GM23338 (cell line): Measurements from ENCODE around the gene APBA1. TPM values are rescaled to one million over a fixed set of nuclear protein-coding genes. Genes with fewer than 3 reads are reported as not detected.

Experiments
- ATAC-seq: fragments of 200-7000 bp; cut with Tn5 transposase; 3 replicates; pipeline ENCODE4 v1.9.1; 2020
- DNase-seq: peaks from one replicate; pipeline ENCODE4 v3.0.0-alpha.2; 2015; ENCODE audit warnings: low spot score
- H2AFZ ChIP-seq: fragments of 200-600 bp; sonication (generic); 2 replicates; pipeline ENCODE4 v1.8.0; 2016; ENCODE audit warnings: antibody characterized with exemption, mild to moderate bottlenecking, moderate library complexity
- H3F3A ChIP-seq: fragments of 200-600 bp; sonication (generic); replicated peaks from 2 replicates; pipeline ENCODE4 v1.8.0; 2017; ENCODE audit warnings: antibody characterized with exemption, mixed run types, low read depth
- H3K27ac ChIP-seq: fragments of 200-600 bp; sonication (generic); 2 replicates; pipeline ENCODE4 v1.6.1; 2016; ENCODE audit warnings: low read depth
- H3K27me3 ChIP-seq: fragments of 200-600 bp; sonication (generic); 2 replicates; pipeline ENCODE4 v1.8.0; 2016; ENCODE audit warnings: mild to moderate bottlenecking, mixed run types, moderate library complexity; ENCODE audit not compliant: insufficient read depth
- H3K36me3 ChIP-seq: fragments of 200-600 bp; sonication (generic); 2 replicates; pipeline ENCODE4 v1.8.0; 2016; ENCODE audit warnings: mild to moderate bottlenecking; ENCODE audit not compliant: insufficient read depth
- H3K4me1 ChIP-seq: fragments of 200-600 bp; sonication (generic); 2 replicates; pipeline ENCODE4 v1.8.0; 2016; ENCODE audit warnings: mild to moderate bottlenecking, moderate library complexity; ENCODE audit not compliant: insufficient read depth
- H3K4me2 ChIP-seq: fragments of 200-600 bp; sonication (generic); 2 replicates; pipeline ENCODE4 v1.7.1; 2017; ENCODE audit warnings: mixed run types
- H3K4me3 ChIP-seq: fragments of 200-600 bp; sonication (generic); 2 replicates; pipeline ENCODE4 v1.6.1; 2016; ENCODE audit warnings: mixed run types
- H3K79me2 ChIP-seq: fragments of 200-600 bp; sonication (generic); replicated peaks from 2 replicates; pipeline ENCODE4 v1.8.0; 2017; ENCODE audit warnings: mild to moderate bottlenecking; ENCODE audit not compliant: insufficient read depth
- H3K9me2 ChIP-seq: fragments of 200-600 bp; sonication (generic); 2 replicates; pipeline ENCODE4 v1.8.0; 2017; ENCODE audit not compliant: insufficient read depth
- H4K20me1 ChIP-seq: fragments of 200-600 bp; sonication (generic); replicated peaks from 2 replicates; pipeline ENCODE4 v1.8.0; 2017; ENCODE audit warnings: mild to moderate bottlenecking; ENCODE audit not compliant: insufficient read depth
- H3K27ac Mint-ChIP-seq: 2 replicates; pipeline ENCODE4 v1.8.0; 2020; ENCODE audit warnings: inconsistent platforms, mild to moderate bottlenecking, moderate library complexity, mixed read lengths
- H3K27me3 Mint-ChIP-seq: 3 replicates; pipeline ENCODE4 v1.8.0; 2022; ENCODE audit warnings: low read depth, mild to moderate bottlenecking, moderate library complexity, mixed read lengths, inconsistent platforms; ENCODE audit not compliant: insufficient read depth, poor library complexity
- H3K36me3 Mint-ChIP-seq: 3 replicates; pipeline ENCODE4 v1.8.0; 2021; ENCODE audit warnings: low read depth, mild to moderate bottlenecking, inconsistent platforms, moderate library complexity, mixed read lengths
- H3K4me1 Mint-ChIP-seq: 3 replicates; pipeline ENCODE4 v1.8.0; 2020; ENCODE audit warnings: mild to moderate bottlenecking, inconsistent platforms, mixed read lengths
- H3K4me3 Mint-ChIP-seq: 3 replicates; pipeline ENCODE4 v1.8.0; 2021; ENCODE audit warnings: moderate library complexity, mild to moderate bottlenecking, inconsistent platforms, mixed read lengths
- H3K9me3 Mint-ChIP-seq: 3 replicates; pipeline ENCODE4 v1.8.0; 2020; ENCODE audit warnings: moderate library complexity, mild to moderate bottlenecking, inconsistent platforms, mixed read lengths
- EZH2 ChIP-seq: fragments of 200-600 bp; sonication (generic); IDR thresholded peaks from one replicate; pipeline ENCODE4 v1.8.0; 2017; ENCODE audit warnings: antibody characterized with exemption, mild to moderate bottlenecking, low read depth; ENCODE audit not compliant: unreplicated experiment
- EZH2phosphoT487 ChIP-seq: fragments of 200-600 bp; sonication (generic); IDR thresholded peaks from one replicate; pipeline ENCODE4 v1.8.1; 2018; ENCODE audit warnings: antibody characterized with exemption; ENCODE audit not compliant: unreplicated experiment
- JUNB ChIP-seq: IDR thresholded peaks from one replicate; pipeline ENCODE4 v1.6.1; 2016; ENCODE audit warnings: antibody characterized with exemption; ENCODE audit not compliant: unreplicated experiment
- STAT1 ChIP-seq: IDR thresholded peaks from one replicate; pipeline ENCODE4 v1.6.1; 2016; ENCODE audit warnings: antibody characterized with exemption; ENCODE audit not compliant: unreplicated experiment
- ZNF331 ChIP-seq: fragments of 250-450 bp; sonication (Bioruptor Pico); IDR thresholded peaks from 2 replicates; pipeline ENCODE4 v1.5.0; 2020; ENCODE audit warnings: low read depth, mild to moderate bottlenecking, moderate library complexity
- polyA plus RNA-seq: library from polyadenylated mRNA; unstranded; fragments of >200 nt; fragmentation: Nextera tagmentation; extraction: Ambion mirVana; gene quantifications from 2 replicates; pipeline ENCODE4 v1.2.1, GENCODE V29; 2016
- total RNA-seq: library from RNA; depleted of rRNA; stranded (reverse); fragments of >200 nt; shearing (Covaris generic); gene quantifications from 2 replicates; pipeline ENCODE4 v1.2.3, GENCODE V29; 2014
- TF ChIP-seq, protein P1 (sequence below): fragments of 250-450 bp; sonication (Bioruptor Pico); IDR thresholded peaks from 2 replicates; pipeline ENCODE4 v1.5.0; 2020; ENCODE audit warnings: mild to moderate bottlenecking, moderate library complexity
- TF ChIP-seq, protein P2 (sequence below): IDR thresholded peaks from 2 replicates; pipeline ENCODE4 v1.6.1; 2016; ENCODE audit warnings: antibody characterized with exemption

The APBA1 gene
- total and polyA plus RNA-seq, 2 experiments from 2014 or later = 0.26 to 1.0 TPM

DNA sequence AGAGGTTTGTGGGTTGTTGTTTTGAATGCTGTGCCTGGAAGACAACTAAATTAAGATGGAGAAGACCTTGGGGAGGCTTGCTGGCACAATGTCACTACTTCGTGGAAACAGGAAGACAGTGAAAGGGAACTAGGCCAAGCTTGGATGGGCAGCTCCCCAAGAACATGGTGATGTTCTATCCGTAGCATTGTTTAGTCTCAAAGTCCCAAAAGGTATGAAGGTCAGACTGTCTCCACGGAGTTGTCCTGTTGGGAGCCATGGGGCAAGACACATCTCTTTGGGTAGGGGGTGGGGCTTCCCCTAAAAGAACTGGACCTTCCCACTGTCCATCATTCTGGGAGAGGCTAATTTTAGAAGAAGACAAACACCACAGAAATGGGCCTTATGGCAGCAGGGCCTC, 206.7 kb downstream of the APBA1 start (continued):
- TF ChIP-seq, protein P1, sequence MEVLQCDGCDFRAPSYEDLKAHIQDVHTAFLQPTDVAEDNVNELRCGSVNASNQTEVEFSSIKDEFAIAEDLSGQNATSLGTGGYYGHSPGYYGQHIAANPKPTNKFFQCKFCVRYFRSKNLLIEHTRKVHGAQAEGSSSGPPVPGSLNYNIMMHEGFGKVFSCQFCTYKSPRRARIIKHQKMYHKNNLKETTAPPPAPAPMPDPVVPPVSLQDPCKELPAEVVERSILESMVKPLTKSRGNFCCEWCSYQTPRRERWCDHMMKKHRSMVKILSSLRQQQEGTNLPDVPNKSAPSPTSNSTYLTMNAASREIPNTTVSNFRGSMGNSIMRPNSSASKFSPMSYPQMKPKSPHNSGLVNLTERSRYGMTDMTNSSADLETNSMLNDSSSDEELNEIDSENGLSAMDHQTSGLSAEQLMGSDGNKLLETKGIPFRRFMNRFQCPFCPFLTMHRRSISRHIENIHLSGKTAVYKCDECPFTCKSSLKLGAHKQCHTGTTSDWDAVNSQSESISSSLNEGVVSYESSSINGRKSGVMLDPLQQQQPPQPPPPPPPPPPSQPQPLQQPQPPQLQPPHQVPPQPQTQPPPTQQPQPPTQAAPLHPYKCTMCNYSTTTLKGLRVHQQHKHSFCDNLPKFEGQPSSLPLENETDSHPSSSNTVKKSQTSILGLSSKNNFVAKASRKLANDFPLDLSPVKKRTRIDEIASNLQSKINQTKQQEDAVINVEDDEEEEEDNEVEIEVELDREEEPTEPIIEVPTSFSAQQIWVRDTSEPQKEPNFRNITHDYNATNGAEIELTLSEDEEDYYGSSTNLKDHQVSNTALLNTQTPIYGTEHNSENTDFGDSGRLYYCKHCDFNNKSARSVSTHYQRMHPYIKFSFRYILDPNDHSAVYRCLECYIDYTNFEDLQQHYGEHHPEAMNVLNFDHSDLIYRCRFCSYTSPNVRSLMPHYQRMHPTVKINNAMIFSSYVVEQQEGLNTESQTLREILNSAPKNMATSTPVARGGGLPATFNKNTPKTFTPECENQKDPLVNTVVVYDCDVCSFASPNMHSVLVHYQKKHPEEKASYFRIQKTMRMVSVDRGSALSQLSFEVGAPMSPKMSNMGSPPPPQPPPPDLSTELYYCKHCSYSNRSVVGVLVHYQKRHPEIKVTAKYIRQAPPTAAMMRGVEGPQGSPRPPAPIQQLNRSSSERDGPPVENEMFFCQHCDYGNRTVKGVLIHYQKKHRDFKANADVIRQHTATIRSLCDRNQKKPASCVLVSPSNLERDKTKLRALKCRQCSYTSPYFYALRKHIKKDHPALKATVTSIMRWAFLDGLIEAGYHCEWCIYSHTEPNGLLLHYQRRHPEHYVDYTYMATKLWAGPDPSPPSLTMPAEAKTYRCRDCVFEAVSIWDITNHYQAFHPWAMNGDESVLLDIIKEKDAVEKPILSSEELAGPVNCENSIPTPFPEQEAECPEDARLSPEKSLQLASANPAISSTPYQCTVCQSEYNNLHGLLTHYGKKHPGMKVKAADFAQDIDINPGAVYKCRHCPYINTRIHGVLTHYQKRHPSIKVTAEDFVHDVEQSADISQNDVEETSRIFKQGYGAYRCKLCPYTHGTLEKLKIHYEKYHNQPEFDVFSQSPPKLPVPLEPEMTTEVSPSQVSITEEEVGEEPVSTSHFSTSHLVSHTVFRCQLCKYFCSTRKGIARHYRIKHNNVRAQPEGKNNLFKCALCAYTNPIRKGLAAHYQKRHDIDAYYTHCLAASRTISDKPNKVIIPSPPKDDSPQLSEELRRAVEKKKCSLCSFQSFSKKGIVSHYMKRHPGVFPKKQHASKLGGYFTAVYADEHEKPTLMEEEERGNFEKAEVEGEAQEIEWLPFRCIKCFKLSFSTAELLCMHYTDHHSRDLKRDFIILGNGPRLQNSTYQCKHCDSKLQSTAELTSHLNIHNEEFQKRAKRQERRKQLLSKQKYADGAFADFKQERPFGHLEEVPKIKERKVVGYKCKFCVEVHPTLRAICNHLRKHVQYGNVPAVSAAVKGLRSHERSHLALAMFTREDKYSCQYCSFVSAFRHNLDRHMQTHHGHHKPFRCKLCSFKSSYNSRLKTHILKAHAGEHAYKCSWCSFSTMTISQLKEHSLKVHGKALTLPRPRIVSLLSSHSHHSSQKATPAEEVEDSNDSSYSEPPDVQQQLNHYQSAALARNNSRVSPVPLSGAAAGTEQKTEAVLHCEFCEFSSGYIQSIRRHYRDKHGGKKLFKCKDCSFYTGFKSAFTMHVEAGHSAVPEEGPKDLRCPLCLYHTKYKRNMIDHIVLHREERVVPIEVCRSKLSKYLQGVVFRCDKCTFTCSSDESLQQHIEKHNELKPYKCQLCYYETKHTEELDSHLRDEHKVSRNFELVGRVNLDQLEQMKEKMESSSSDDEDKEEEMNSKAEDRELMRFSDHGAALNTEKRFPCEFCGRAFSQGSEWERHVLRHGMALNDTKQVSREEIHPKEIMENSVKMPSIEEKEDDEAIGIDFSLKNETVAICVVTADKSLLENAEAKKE (CRISPR knock-in tag) = no peak
- TF ChIP-seq STAT1 = no peak

DNA sequence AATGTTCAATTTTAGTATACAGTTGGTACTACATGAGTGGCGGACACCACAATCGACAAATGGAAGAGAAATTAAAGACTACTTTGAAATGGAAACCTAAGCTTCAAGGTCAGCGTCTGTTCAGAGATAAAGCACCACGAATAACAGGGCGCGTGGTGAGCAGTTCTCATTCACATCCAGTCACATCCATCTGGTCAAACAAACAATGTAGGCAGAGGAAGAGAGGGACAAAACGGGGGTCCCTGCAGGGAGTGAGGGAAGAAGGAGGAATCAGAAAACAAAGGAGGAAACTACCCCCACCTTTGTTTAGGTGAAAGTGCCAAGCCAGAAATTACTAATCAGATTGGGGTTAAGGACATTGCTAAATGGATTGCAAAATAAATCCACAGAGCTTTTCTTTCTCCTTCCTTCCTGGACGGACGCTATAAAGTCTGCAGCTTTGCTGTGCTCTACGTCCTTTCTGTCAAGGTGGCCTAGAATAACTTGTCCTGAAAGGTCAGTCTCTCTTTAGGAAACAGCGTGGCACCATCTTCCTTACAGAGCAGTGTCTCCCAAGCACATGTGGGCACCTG, 208.6 kb downstream of the APBA1 start:
- ATAC-seq = peak; percentile 81
- Histone ChIP-seq H2AFZ (peak overlapping the region; percentile 95), H3K4me2 (peak overlapping the region; percentile 30; the same call in 1 of the 2 replicates), H4K20me1 (no peaks in the 10 kb centered on the region), H3K36me3 (no peaks in the 10 kb centered on the region), H3K4me3 (no peak overlapping the region), H3K4me1 (peaks cover 12% of the 10 kb centered on the region), H3K27ac (no peak overlapping the region), H3F3A (no peaks in the 10 kb centered on the region), H3K79me2 (no peaks in the 10 kb centered on the region), H3K27me3 (no peaks in the 10 kb centered on the region), H3K9me2 (0 out of 2 replicates have a peak, but pooled peaks cover 3% of the 10 kb centered on the region)
- DNase-seq = peak; percentile 17
- Mint-ChIP-seq H3K36me3 (no peaks in the 10 kb centered on the region), H3K4me1 (peaks cover 13% of the 10 kb centered on the region), H3K9me3 (no peaks in the 10 kb centered on the region), H3K27me3 (no peaks in the 10 kb centered on the region), H3K4me3 (no peak overlapping the region; the same call in 2 of the 3 replicates), H3K27ac (no peak overlapping the region)
- TF ChIP-seq EZH2phosphoT487 (no peak), EZH2 (no peak), JUNB (no peak), ZNF331 (no peak)
- TF ChIP-seq, protein P2, sequence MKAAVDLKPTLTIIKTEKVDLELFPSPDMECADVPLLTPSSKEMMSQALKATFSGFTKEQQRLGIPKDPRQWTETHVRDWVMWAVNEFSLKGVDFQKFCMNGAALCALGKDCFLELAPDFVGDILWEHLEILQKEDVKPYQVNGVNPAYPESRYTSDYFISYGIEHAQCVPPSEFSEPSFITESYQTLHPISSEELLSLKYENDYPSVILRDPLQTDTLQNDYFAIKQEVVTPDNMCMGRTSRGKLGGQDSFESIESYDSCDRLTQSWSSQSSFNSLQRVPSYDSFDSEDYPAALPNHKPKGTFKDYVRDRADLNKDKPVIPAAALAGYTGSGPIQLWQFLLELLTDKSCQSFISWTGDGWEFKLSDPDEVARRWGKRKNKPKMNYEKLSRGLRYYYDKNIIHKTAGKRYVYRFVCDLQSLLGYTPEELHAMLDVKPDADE = no peak
- TF ChIP-seq, protein P1 (CRISPR knock-in tag) = no peak
